Esophagus muscularis mucosa (tissue), 4 donors: Measurements from ENCODE around the gene DYNLL2. TPM values are rescaled to one million over a fixed set of nuclear protein-coding genes. Genes with fewer than 3 reads are reported as not detected.

ENCODE experiments used
- DNase-seq: peaks from one replicate; pipeline ENCODE4 v3.0.0-alpha.2; 2017; ENCODE audit errors: extremely low spot score
- H3K27ac ChIP-seq, 4 donors: fragments of 200-600 bp; sonication (generic); replicated peaks in 1 of 4; 1 replicate in 3 of 4; 2 replicates in 1 of 4; pipeline ENCODE4 v1.5.1; 2016 to 2019; ENCODE audit warnings: mild to moderate bottlenecking in 1 of 4
- H3K27me3 ChIP-seq, 4 donors: fragments of 200-600 bp; sonication (generic); one replicate each; pipeline versions ENCODE4 v1.5.1 to v1.6.0; 2016 to 2019
- H3K36me3 ChIP-seq, 4 donors: fragments of 200-600 bp; sonication (generic); one replicate each; pipeline ENCODE4 v1.5.1; 2016 to 2019
- H3K4me1 ChIP-seq, 4 donors: fragments of 200-600 bp; sonication (generic); one replicate each; pipeline ENCODE4 v1.5.1; 2016 to 2019
- H3K4me3 ChIP-seq, 4 donors: fragments of 200-600 bp; sonication (generic); 1 replicate in 2 of 4; 2 replicates in 2 of 4; pipeline ENCODE4 v1.5.1; 2016 to 2019; ENCODE audit warnings: mild to moderate bottlenecking in 4 of 4, moderate library complexity in 1 of 4
- H3K9me3 ChIP-seq, 4 donors: fragments of 200-600 bp; sonication (generic); 1 replicate in 3 of 4; 2 replicates in 1 of 4; pipeline ENCODE4 v1.5.1; 2016 to 2019
- EP300 ChIP-seq: sonication (generic); formaldehyde crosslinking; IDR thresholded peaks from one replicate; pipeline ENCODE4 v1.6.1; 2017; ENCODE audit warnings: antibody characterized with exemption
- POLR2A ChIP-seq: fragments of 450-650 bp; IDR thresholded peaks from one replicate; pipeline ENCODE4 v1.6.1; 2017; ENCODE audit warnings: antibody characterized with exemption, moderate library complexity, mild to moderate bottlenecking, low read depth
- POLR2AphosphoS5 ChIP-seq, 2 donors: sonication (generic); formaldehyde crosslinking; IDR thresholded peaks; one replicate each; pipeline ENCODE4 v1.6.1; 2017; ENCODE audit warnings: antibody characterized with exemption in 2 of 2
- WGBS: methylation state at CpG from one replicate; pipeline ENCODE4 v1.1.5; 2018; 5-methylcytosine and 5-hydroxymethylcytosine counted together
- intact Hi-C: fragments of 100-400 bp; cut with DNase I; formaldehyde crosslinking; loops from one replicate; pipeline ENCODE4 v1.15.1; 2023
- total RNA-seq, 4 donors: library from RNA; depleted of rRNA; stranded (reverse); fragments of >200 nt; gene quantifications; one replicate each; pipeline versions ENCODE4 v1.1.0 to v1.2.1, GENCODE V29; 2016
- TF ChIP-seq, protein P1 (sequence below), 3 experiments: fragments of 200-600 bp in 2 of 3; fragments of 450-650 bp in 1 of 3; sonication (generic) in 2 of 3; IDR thresholded peaks; one replicate each; pipeline ENCODE4 v1.5.1; 2017 to 2019; ENCODE audit warnings: antibody characterized with exemption in 3 of 3, mild to moderate bottlenecking in 2 of 3, moderate library complexity in 1 of 3

The DYNLL2 gene
- total RNA-seq, 4 donors from 2014 or later: 22.2 to 37.0 (median 36.3) TPM

DNA sequence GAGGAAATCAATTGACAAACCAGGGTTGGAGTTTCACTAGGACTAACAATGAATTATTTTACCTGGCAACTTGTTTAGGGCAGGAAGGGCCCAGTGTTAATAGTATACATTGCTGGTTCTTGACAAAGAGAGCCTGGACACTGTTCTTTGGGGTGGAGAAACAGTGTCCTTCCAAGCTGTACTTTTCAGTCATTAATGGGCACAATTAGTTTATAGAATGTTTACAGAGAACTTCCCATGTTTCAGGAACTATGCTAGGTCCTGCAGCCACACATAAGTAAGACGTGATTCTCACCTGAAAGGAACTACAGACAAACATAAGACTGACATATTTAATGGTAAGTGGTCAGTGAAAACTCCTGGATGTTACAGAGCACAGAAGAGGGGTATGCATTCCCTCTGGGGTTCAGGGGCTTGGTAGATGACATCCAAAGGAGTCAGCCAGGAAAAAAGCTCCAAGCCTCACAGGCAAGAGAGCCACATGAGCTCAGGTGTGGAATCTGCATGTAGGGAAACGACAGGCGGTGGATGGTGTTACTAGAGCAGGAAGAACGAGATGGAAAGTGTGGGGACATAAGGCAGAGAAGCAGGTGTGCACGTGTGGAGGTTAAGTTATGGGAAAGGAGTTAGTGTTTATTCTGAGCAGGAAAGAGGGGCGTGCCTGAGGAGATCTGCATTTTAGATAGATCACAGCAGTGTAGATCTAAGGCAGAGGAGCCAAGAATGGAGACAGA, 3.8 kb upstream of the DYNLL2 start:
- intact Hi-C loops: loop anchor here (5.0 kb wide), 1 partner anchor 232 kb away; no protein-coding TSS in a partner anchor
- H3K4me1 ChIP-seq: peaks cover 10 to 12% (median 10%) of the 10 kb centered on the region in 4 donors
- 62% methylated on average over 6 of the region's 6 CpGs for WGBS

DNA sequence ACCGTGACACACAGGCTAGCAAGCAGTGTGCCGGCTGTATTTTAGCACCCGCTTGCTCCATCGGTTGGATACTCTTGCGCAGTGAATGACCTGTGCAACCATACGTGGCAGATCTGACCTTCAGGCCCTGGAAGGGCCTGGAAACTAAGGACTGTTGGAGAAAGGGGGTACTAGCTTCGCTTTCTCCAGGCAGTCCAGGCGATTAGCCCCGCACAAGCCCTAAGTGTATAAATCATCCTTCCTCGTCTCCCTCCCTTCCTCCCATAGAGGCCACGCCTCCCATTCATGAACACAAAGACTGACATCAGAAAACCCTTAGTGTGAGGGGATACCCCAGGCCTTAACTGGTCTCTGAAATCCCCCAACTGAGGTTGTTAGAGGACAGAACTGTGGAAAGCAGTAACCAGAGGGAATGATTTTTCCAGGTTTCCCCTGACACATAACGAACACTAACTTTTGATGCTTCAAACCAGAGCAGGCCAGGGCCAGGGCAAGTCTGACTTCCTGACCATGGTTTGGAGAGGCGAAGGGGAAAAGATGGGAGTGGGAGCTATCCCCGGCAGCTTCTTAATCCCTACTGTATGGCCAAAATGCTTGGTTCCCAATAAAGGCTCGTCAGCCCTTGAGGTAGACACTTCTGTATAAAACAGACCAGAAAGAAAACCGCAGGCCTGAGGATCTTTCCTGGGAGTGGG, 1.4 kb upstream of the DYNLL2 start:
- peaks cover 0 to 6% (median 0%) of the 10 kb centered on the region in 4 donors for H3K27me3 ChIP-seq
- intact Hi-C loops: loop anchor here (5.0 kb wide), 1 partner anchor 234 kb away; no protein-coding TSS in a partner anchor
- DNase-seq: peak; percentile 86
- H3K4me3 ChIP-seq: no peak overlapping the region
- H3K27ac ChIP-seq: peak overlapping the region in 3 of 4 donors; percentile 95 to 99 (median 98)
- no peak for TF ChIP-seq POLR2A
- TF ChIP-seq, protein P1, sequence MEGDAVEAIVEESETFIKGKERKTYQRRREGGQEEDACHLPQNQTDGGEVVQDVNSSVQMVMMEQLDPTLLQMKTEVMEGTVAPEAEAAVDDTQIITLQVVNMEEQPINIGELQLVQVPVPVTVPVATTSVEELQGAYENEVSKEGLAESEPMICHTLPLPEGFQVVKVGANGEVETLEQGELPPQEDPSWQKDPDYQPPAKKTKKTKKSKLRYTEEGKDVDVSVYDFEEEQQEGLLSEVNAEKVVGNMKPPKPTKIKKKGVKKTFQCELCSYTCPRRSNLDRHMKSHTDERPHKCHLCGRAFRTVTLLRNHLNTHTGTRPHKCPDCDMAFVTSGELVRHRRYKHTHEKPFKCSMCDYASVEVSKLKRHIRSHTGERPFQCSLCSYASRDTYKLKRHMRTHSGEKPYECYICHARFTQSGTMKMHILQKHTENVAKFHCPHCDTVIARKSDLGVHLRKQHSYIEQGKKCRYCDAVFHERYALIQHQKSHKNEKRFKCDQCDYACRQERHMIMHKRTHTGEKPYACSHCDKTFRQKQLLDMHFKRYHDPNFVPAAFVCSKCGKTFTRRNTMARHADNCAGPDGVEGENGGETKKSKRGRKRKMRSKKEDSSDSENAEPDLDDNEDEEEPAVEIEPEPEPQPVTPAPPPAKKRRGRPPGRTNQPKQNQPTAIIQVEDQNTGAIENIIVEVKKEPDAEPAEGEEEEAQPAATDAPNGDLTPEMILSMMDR (IDR thresholded peaks at IDR 0.05): no peak
- no peak for TF ChIP-seq POLR2AphosphoS5 (IDR thresholded peaks at IDR 0.05)
- TF ChIP-seq EP300: no peak
- H3K36me3 ChIP-seq: peaks cover 0 to 11% (median 1%) of the 10 kb centered on the region in 4 donors
- peaks cover 33 to 35% (median 33%) of the 10 kb centered on the region in 4 donors for H3K4me1 ChIP-seq
- H3K9me3 ChIP-seq: no peaks in the 10 kb centered on the region
- WGBS: 80% methylated on average over 16 of the region's 16 CpGs

More for the DNA sequence above, 3.8 kb upstream of the DYNLL2 start:
- TF ChIP-seq EP300: no peak
- TF ChIP-seq, protein P1 (IDR thresholded peaks at IDR 0.05): no peak
- no peak for TF ChIP-seq POLR2AphosphoS5 (IDR thresholded peaks at IDR 0.05)
- no peak for TF ChIP-seq POLR2A
- H3K4me3 ChIP-seq: no peak overlapping the region
- no peaks in the 10 kb centered on the region for H3K9me3 ChIP-seq
- peaks cover 0 to 6% (median 0%) of the 10 kb centered on the region in 4 donors for H3K27me3 ChIP-seq
- peak; percentile 80 for DNase-seq
- no peak overlapping the region for H3K27ac ChIP-seq
- no peaks in the 10 kb centered on the region for H3K36me3 ChIP-seq

DNA sequence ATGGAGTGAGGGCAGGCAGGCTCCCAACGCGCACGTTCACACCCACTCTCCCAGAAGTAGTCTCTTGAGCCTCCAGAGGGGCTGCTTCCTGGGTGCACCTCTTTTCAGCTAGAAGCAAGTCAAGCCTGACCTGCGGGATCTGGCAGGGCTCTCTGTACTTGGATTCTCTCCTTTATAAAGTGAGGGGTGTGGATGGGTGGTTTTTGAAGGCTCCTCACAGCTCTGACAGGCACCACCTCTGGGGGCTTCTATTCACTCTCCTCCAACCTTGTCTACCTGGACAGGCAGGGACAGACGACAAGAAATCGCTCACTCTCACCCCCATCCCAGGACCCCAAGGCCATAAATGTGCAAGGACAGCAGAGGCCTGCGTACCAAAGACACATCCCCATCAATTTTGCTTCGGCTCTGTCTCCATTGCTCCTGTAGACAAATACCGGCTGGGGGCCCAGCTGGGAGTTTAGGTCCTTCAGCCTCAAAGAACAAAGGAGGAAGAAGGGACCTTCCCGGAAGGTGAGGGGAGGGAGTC, 814 bp upstream of the DYNLL2 start:
- WGBS: 72% methylated on average over 10 of the region's 10 CpGs
- Histone ChIP-seq H3K36me3 (peaks cover 0 to 17% (median 4%) of the 10 kb centered on the region in 4 donors), H3K4me3 (peak overlapping the region; percentile 96 to 100 (median 99)), H3K9me3 (no peaks in the 10 kb centered on the region), H3K27ac (peak overlapping the region; percentile 95 to 99 (median 98)), H3K4me1 (peaks cover 39 to 41% (median 39%) of the 10 kb centered on the region in 4 donors), H3K27me3 (peaks cover 0 to 6% (median 0%) of the 10 kb centered on the region in 4 donors)
- TF ChIP-seq POLR2A (no peak), POLR2AphosphoS5 (IDR thresholded peaks at IDR 0.05) (no peak), EP300 (no peak)
- TF ChIP-seq, protein P1 (IDR thresholded peaks at IDR 0.05): no peak
- intact Hi-C loops: loop anchor here (5.0 kb wide), 1 partner anchor 235 kb away; no protein-coding TSS in a partner anchor
- DNase-seq: peak; percentile 89

DNA sequence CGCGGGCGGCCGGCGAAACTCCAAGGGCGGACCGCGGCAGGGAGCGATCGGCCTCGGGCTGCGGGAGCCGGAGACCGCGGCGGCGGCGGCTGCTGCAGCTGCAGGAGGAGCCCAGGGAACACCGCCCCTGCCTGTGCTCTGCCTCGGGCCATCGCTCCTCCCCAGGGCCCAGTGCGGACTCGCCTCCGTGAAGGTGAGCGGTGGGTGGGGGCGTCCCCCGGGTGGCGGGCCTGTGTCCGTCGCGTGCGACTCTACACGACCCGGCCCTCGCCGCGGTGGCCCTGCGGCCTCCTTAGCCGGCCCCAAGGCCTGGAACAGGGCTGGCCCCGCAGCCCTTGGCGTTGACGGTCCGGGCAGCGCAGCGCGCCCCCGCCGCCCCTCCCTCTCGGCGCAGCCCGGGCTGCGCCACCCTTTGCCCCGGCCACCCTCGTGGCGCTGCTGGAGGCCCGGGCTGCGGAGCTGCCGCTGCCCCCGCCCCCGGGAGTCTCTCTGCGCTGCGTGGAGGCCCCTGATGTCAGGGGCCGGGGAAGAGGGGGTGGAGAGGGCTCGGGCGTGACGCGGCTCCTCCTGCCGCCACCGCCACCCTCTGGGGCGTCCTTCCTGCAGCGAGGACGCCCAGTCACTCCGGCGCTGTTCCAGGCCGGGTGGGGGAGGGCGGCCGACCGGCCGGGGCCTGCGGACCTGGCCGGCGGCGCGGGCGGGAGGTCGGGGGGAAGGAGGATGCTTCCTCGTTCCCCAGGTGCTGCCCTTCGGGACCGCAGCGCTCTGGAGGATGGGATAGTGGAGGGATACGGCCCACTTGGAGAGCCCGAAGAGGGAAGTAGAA, 485 bp downstream of the DYNLL2 start:
- TF ChIP-seq POLR2AphosphoS5 (IDR thresholded peaks at IDR 0.05) (peak; percentile 37 to 54), EP300 (no peak), POLR2A (peak; percentile 15)
- whole genome bisulfite sequencing: 0% methylated on average over 10 of the region's 92 CpGs
- intact Hi-C loops: loop anchor here (2.0 to 5.0 kb wide), 2 partner anchors 77 to 236 kb away; partner anchors contain the start of gene SRSF1
- H3K27me3 ChIP-seq: peaks cover 0 to 6% (median 0%) of the 10 kb centered on the region in 4 donors
- peak overlapping the region; percentile 95 to 99 (median 98) for H3K27ac ChIP-seq
- peak; percentile 90 for DNase-seq
- H3K9me3 ChIP-seq: no peaks in the 10 kb centered on the region
- H3K4me1 ChIP-seq: peaks cover 41 to 54% (median 50%) of the 10 kb centered on the region in 4 donors
- peaks cover 3 to 29% (median 17%) of the 10 kb centered on the region in 4 donors for H3K36me3 ChIP-seq
- peak overlapping the region; percentile 96 to 100 (median 99) for H3K4me3 ChIP-seq
